Measurements from ENCODE around the gene GRID1. TPM values are rescaled to one million over a fixed set of nuclear protein-coding genes. Genes with fewer than 3 reads are reported as not detected.

The GRID1 gene
- polyA plus RNA-seq, 1 donor (not counting 4 experiments of a cell fraction or from before 2014, with no cell fraction given): 0.01 TPM

DNA sequence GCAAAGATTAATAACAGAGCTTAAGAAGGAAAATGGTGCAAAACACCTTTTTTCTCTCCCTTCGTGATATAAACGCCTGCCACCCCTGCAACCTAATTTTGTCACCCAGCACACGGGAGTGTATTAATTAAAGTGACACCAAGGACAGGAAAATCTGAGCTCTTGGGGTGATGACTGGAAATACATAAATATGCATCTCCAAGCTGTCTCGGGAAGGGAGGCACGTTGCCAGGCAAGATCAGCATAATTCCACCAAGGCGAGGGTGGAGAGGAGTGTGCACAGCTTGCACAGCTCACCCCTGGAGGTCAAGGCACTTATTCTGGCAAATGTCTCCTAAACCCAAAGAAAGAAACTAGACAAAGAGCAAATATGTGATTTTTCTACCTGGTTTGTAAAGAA is 700.9 kb downstream of the GRID1 start:
- no peak for FAIRE-seq
- no peak overlapping the region for H3K27ac ChIP-seq (ENCODE audit: control insufficient read depth, insufficient read depth, low read length)

DNA sequence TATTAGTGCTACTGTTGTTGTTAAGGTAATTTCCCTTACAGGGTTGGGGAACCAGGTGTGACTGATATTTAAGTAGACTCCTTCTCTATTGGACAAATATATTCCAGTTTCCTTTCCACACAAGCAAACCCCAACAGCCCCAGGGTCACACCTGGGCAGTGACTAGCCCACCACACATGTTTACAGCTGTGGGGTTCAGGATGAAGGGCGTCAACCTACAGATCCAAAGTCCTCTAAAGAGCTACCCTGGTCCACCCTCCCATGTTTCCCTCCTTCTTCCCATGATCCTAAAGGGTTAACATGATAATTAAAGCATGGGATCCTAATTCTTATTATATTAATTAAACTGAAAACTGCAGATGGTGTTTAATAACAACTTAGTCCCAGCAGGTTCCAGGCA is 701.5 kb downstream of the GRID1 start:
- FAIRE-seq: no peak
- H2AFZ ChIP-seq (ENCODE audit: control insufficient read depth, low read length): no peak overlapping the region
- dilution Hi-C loops (cut with MboI; ENCODE audit: extremely low pct_ligation_motif_present, low sequenced_read_pairs): no loop called here

More for the DNA sequence above, 700.9 kb downstream of the GRID1 start:
- no peak overlapping the region for H2AFZ ChIP-seq (ENCODE audit: control insufficient read depth, low read length)
- no peaks in the 10 kb centered on the region for H3K9me1 ChIP-seq (ENCODE audit: control insufficient read depth, extremely low read depth, insufficient read depth, low read length)
- no peak overlapping the region for H3K9ac ChIP-seq (ENCODE audit: control insufficient read depth, extremely low read depth, insufficient read depth, low read length)
- no peak overlapping the region for H3K4me3 ChIP-seq (ENCODE audit: control insufficient read depth in 2 of 3, extremely low read depth in 1 of 3, insufficient read depth in 2 of 3, low read depth in 1 of 3, low read length in 3 of 3)
- no peak overlapping the region for H3K4me2 ChIP-seq (ENCODE audit: control insufficient read depth, extremely low read depth, insufficient read depth, low read depth, low read length)
- H3K79me2 ChIP-seq (ENCODE audit: control insufficient read depth, insufficient read depth, low read length): no peaks in the 10 kb centered on the region
- H3K27me3 ChIP-seq (ENCODE audit: control insufficient read depth, extremely low read depth, insufficient read depth, low read length): no peaks in the 10 kb centered on the region
- dilution Hi-C loops (cut with MboI; ENCODE audit: extremely low pct_ligation_motif_present, low sequenced_read_pairs): no loop called here
- TF ChIP-seq, protein P1, sequence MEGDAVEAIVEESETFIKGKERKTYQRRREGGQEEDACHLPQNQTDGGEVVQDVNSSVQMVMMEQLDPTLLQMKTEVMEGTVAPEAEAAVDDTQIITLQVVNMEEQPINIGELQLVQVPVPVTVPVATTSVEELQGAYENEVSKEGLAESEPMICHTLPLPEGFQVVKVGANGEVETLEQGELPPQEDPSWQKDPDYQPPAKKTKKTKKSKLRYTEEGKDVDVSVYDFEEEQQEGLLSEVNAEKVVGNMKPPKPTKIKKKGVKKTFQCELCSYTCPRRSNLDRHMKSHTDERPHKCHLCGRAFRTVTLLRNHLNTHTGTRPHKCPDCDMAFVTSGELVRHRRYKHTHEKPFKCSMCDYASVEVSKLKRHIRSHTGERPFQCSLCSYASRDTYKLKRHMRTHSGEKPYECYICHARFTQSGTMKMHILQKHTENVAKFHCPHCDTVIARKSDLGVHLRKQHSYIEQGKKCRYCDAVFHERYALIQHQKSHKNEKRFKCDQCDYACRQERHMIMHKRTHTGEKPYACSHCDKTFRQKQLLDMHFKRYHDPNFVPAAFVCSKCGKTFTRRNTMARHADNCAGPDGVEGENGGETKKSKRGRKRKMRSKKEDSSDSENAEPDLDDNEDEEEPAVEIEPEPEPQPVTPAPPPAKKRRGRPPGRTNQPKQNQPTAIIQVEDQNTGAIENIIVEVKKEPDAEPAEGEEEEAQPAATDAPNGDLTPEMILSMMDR (optimal IDR thresholded peaks at IDR 0.05 in 1 of 3, IDR thresholded peaks at IDR 0.05 in 1 of 3, conservative IDR thresholded peaks at IDR 0.05 in 1 of 3; ENCODE audit: extremely low read depth in 1 of 3, insufficient read depth in 2 of 3, low read length in 3 of 3): no peak
- no peak for TF ChIP-seq EZH2 (IDR thresholded peaks at IDR 0.05; ENCODE audit: low read length)
- H3K36me3 ChIP-seq (ENCODE audit: control insufficient read depth in 2 of 2, extremely low read depth in 1 of 2, insufficient read depth in 2 of 2, low read length in 2 of 2): no peaks in the 10 kb centered on the region
- H3K9me3 ChIP-seq (ENCODE audit: control insufficient read depth, low read depth, low read length): no peaks in the 10 kb centered on the region
- no peaks in the 10 kb centered on the region for H4K20me1 ChIP-seq (ENCODE audit: control insufficient read depth, extremely low read depth, insufficient read depth, low read length)
- no peaks in the 10 kb centered on the region for H3K4me1 ChIP-seq (ENCODE audit: control insufficient read depth, extremely low read depth, insufficient read depth, low read length)
- no peak for DNase-seq (ENCODE audit: low read depth, low spot score)

More for the DNA sequence above, 701.5 kb downstream of the GRID1 start:
- DNase-seq (ENCODE audit: low read depth, low spot score): no peak
- Histone ChIP-seq H3K4me1 (ENCODE audit: control insufficient read depth, extremely low read depth, insufficient read depth, low read length) (no peaks in the 10 kb centered on the region), H3K4me3 (ENCODE audit: control insufficient read depth in 2 of 3, extremely low read depth in 1 of 3, insufficient read depth in 2 of 3, low read depth in 1 of 3, low read length in 3 of 3) (no peak overlapping the region), H3K4me2 (ENCODE audit: control insufficient read depth, extremely low read depth, insufficient read depth, low read depth, low read length) (no peak overlapping the region), H3K36me3 (ENCODE audit: control insufficient read depth in 2 of 2, extremely low read depth in 1 of 2, insufficient read depth in 2 of 2, low read length in 2 of 2) (no peaks in the 10 kb centered on the region), H3K27ac (ENCODE audit: control insufficient read depth, insufficient read depth, low read length) (no peak overlapping the region), H3K9me1 (ENCODE audit: control insufficient read depth, extremely low read depth, insufficient read depth, low read length) (no peaks in the 10 kb centered on the region), H3K9me3 (ENCODE audit: control insufficient read depth, low read depth, low read length) (no peaks in the 10 kb centered on the region), H3K79me2 (ENCODE audit: control insufficient read depth, insufficient read depth, low read length) (no peaks in the 10 kb centered on the region), H4K20me1 (ENCODE audit: control insufficient read depth, extremely low read depth, insufficient read depth, low read length) (no peaks in the 10 kb centered on the region), H3K27me3 (ENCODE audit: control insufficient read depth, extremely low read depth, insufficient read depth, low read length) (no peaks in the 10 kb centered on the region), H3K9ac (ENCODE audit: control insufficient read depth, extremely low read depth, insufficient read depth, low read length) (no peak overlapping the region)
- TF ChIP-seq, protein P1 (optimal IDR thresholded peaks at IDR 0.05 in 1 of 3, IDR thresholded peaks at IDR 0.05 in 1 of 3, conservative IDR thresholded peaks at IDR 0.05 in 1 of 3; ENCODE audit: extremely low read depth in 1 of 3, insufficient read depth in 2 of 3, low read length in 3 of 3): no peak
- TF ChIP-seq EZH2 (IDR thresholded peaks at IDR 0.05; ENCODE audit: low read length): no peak
